H1 (cell line): Measurements from ENCODE around the gene LTBP3. TPM values are rescaled to one million over a fixed set of nuclear protein-coding genes. Genes with fewer than 3 reads are reported as not detected.

Experiments
- CHD7 ChIP-seq: fragments of 300-600 bp; sonication (generic); IDR thresholded peaks from 2 replicates; pipeline ENCODE4 v1.7.1; 2012; ENCODE audit warnings: low read length, moderate library complexity, mild to moderate bottlenecking, inconsistent platforms; ENCODE audit not compliant: insufficient replicate concordance
- polyA plus RNA-seq, 7 experiments: library from polyadenylated mRNA; depleted of rRNA in 3 of 7; stranded (reverse) in 5 of 7; unstranded in 2 of 7; fragments of >200 nt in 5 of 7; fragments of 200-250 nt in 2 of 7; gene quantifications; 1 replicate in 5 of 7; 2 replicates in 1 of 7; 4 replicates in 1 of 7; pipeline versions ENCODE4 v1.2.1 to v1.2.3, GENCODE V29; 2011 to 2013; ENCODE audit warnings: missing spikeins in 2 of 7, mixed read lengths in 2 of 7
- total RNA-seq: library from RNA; stranded (reverse); fragmentation: NEBNext Ultra II Directional; extraction: Animal tissue kit (Norgen Biotek cat#: 25700); gene quantifications from 2 replicates; pipeline ENCODE4 v1.2.1, GENCODE V29; 2021

Gene LTBP3
- total and polyA plus RNA-seq, 2 of the 8 experiments (the other 6 are each of a cell fraction or from before 2014, with no cell fraction given) = 12.8 to 17.8 TPM

DNA sequence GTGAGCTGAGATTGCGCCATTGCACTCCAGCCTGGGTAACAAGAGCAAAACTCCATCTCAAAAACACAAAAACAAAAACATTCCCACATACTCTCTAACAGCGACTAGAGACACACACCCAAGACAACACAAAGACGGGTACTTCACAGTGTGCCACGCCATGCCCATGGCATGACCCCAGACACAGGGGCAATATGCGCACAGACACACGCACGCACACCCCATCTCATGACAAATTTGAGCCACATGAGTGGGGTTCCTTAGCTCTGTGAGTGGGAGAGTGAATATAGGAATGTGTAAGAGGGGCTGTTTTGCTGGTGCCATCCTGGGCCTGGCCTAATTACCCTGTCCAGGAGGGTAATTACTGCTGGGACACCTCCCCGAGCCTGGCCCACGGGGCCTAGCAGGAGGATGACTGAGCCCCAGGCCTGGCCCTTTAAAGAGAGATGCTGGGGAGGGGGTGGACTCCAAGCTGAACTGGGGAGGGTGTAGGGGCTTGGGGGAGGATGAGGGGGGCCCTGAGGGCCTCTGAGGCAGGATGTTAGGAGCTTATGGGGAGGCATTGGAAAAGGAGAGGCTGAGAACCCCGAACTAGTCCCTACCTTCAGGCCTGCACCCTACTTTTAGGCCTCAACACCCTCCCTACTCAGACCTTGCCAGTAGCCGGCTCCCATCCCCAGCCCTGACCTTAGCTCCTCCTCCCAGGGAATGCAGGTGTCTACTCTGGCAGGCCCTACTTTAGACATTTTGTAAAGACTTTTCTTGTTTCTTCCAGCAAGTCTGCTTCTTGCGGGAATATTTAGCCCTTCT lies 1.5 kb downstream of the LTBP3 start (continued):
- TF ChIP-seq CHD7 = no peak
